AG04450 (cell line): ENCODE results near the gene FLT1. TPM values are rescaled to one million over a fixed set of nuclear protein-coding genes. Genes with fewer than 3 reads are reported as not detected.

Source experiments
- CTCF ChIA-PET: fragments of 300-600, 350-600 bp; formaldehyde crosslinking; extraction: SDS; loops from one replicate; lab custom pipeline; 2022; ENCODE audit warnings: antibody characterized with exemption, inconsistent platforms; lab: Charles Lee
- POLR2A ChIA-PET: fragments of 350-600 bp; formaldehyde crosslinking; extraction: SDS; loops from one replicate; lab custom pipeline; 2021; ENCODE audit warnings: antibody characterized with exemption, inconsistent platforms; lab: Yijun Ruan, JAX
- DNase-seq: peaks from one replicate; pipeline ENCODE4 v3.0.0-alpha.2; 2011; ENCODE audit warnings: low read depth, low spot score
- H3K27ac ChIP-seq: one replicate; pipeline ENCODE4 v1.5.1; 2012; ENCODE audit warnings: low read depth, low read length, control low read depth
- H3K27me3 ChIP-seq: one replicate; pipeline ENCODE4 v1.6.0; 2012; ENCODE audit warnings: low read length; ENCODE audit not compliant: control insufficient read depth, insufficient read depth
- H3K4me3 ChIP-seq: 2 replicates; pipeline ENCODE4 v1.5.1; 2011; ENCODE audit warnings: mild to moderate bottlenecking, low read depth, low read length, control low read depth
- H3K9me3 ChIP-seq: 2 replicates; pipeline ENCODE4 v1.5.1; 2012; ENCODE audit warnings: low read length; ENCODE audit not compliant: control insufficient read depth, insufficient read depth
- polyA plus RNA-seq: library from polyadenylated mRNA; depleted of rRNA; stranded (reverse); fragments of >200 nt; gene quantifications from 2 replicates; pipeline ENCODE4 v1.2.3, GENCODE V29; 2011
- TF ChIP-seq, protein P1 (sequence below): IDR thresholded peaks from 2 replicates; pipeline ENCODE4 v1.5.1; 2011; ENCODE audit warnings: low read depth, low read length, control low read depth, inconsistent platforms

Gene FLT1
- polyA plus RNA-seq, 1 experiment: 2.4 TPM

DNA sequence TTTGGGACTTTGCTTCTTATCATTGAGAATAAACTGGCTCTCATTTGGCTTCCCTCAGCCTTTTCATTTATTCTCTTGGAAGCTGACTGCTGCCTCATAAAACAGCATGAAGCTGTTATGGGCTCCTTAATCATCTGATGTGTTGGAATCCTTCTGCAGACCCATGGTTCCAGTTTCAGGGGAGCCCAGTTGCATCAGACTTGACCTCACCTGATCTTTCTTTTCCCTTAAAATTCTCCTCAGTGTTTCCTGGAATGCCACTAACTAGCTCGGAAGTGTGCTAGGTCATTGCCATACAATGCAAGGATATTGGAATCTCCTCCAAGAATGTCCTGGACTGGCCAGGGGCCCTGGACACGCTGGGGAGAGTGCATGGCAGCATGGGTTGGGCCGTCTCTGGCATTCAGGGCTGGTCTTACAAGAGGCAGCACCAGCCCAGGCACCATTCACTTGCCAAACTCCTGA lies 158.7 kb downstream of the FLT1 start:
- Histone ChIP-seq H3K27me3 (no peaks in the 10 kb centered on the region), H3K27ac (no peak overlapping the region), H3K4me3 (no peak overlapping the region), H3K9me3 (no peaks in the 10 kb centered on the region; the same call in 1 of the 2 replicates)
- ChIA-PET POLR2A (no interaction called here), CTCF (interaction anchor here (1.3 kb wide), 1 partner anchor 11 kb away, joined by 3 read pairs; no protein-coding TSS in a partner anchor)
- no peak for DNase-seq
- TF ChIP-seq, protein P1, sequence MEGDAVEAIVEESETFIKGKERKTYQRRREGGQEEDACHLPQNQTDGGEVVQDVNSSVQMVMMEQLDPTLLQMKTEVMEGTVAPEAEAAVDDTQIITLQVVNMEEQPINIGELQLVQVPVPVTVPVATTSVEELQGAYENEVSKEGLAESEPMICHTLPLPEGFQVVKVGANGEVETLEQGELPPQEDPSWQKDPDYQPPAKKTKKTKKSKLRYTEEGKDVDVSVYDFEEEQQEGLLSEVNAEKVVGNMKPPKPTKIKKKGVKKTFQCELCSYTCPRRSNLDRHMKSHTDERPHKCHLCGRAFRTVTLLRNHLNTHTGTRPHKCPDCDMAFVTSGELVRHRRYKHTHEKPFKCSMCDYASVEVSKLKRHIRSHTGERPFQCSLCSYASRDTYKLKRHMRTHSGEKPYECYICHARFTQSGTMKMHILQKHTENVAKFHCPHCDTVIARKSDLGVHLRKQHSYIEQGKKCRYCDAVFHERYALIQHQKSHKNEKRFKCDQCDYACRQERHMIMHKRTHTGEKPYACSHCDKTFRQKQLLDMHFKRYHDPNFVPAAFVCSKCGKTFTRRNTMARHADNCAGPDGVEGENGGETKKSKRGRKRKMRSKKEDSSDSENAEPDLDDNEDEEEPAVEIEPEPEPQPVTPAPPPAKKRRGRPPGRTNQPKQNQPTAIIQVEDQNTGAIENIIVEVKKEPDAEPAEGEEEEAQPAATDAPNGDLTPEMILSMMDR: no peak

DNA sequence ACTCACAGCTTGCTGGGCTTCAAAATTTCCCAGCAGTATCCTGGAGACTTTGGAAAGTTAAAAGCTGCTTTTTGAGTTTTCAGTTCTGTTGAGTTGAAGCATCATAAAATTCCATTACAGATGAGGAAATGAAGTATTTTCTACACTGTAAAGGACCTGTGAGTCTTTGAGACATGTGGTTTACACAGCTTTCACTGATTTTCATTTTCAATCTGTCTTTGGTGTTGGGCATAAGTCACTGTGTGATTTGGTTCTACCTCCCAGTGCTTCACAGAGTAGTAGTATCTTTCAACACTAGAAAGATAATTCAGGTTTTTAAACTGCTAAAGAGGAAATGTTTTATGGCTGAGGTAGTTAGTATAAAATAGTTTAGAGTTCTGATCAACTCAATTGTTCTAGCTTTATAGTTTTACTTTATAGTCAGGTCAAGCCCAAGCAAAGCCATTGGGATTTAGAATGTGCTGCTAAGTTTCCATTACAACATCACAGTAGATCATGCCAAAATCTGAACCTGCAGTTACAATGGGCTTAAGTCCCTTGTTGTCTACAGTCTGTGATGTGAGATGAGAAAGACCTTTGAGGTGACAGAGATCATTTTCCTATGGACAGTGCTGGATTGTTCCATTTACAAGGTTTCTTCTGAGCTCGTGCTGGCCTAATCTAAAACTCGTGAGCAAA lies 161.6 kb downstream of the FLT1 start:
- Histone ChIP-seq H3K27me3 (no peaks in the 10 kb centered on the region), H3K4me3 (no peak overlapping the region), H3K27ac (no peak overlapping the region), H3K9me3 (peaks cover 6% of the 10 kb centered on the region)
- POLR2A ChIA-PET: no interaction called here
- TF ChIP-seq, protein P1: no peak
- no peak for DNase-seq
- CTCF ChIA-PET: interaction anchor here (2.1 kb wide), 1 partner anchor 9 kb away, joined by 7 read pairs; no protein-coding TSS in a partner anchor

DNA sequence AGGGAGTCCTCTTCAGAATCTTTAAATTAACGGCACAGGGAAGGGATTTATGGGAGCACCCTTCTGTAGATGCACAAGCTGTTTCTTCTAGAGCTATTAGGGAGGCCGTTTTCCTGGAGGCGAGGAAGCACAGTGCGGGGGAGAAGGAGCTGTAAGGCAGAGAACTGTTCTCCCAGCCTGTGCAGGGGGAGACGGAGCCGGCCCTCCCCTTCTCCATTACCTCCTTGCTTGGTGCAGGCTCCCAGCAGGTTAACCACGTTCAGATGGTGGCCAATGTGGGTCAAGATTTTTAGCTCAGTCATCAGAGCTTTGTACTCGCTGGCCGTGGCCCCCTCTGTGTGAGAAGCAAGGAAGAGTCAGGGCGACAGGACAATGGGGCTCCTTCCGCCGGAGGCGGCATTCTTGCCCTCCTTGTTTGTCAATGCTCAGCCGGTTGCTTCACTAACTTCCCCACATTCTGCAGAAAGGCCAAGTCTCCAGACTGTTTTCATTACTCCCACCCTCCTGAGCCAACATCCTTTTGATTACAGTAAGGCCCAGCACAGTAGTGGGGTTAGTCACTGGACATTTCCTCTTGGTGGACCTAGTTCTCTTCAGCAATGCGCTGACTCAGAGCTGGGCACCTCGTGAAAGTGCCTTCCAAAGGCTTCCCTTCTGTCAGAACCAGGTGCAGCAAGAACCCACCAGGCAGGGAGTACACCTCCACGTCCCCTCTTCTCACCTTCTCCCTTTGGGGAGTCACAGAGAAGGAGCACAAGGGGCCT lies 165.4 kb downstream of the FLT1 start:
- TF ChIP-seq, protein P1: peak; percentile 1; the same call in 1 of the 2 replicates
- H3K27ac ChIP-seq: peak overlapping the region; percentile 88
- H3K27me3 ChIP-seq: no peaks in the 10 kb centered on the region
- POLR2A ChIA-PET: no interaction called here
- peaks cover 9% of the 10 kb centered on the region for H3K9me3 ChIP-seq
- DNase-seq: peak; percentile 78
- no peak overlapping the region for H3K4me3 ChIP-seq
- CTCF ChIA-PET: interaction anchor here (1.1 kb wide), 1 partner anchor 467 kb away, joined by 3 read pairs; no protein-coding TSS in a partner anchor

DNA sequence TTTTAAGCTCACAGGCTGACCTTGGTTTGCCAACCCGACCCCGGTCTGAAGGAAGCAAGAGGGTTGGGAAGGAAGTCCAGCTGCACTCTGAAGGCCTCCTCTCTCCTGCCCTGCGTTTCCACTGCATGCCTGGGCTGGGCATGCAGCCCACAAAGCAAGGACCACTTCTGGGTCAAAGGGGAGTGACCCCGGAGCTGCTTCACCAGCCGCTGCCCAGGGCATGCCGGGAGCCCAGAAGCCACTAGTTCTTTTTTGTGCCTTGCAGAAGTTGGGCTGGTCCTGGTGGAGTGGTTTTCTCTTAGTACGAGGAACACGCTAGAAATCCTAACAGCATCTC lies 166.7 kb downstream of the FLT1 start:
- ChIA-PET POLR2A (no interaction called here), CTCF (no interaction called here)
- DNase-seq: no peak
- no peak overlapping the region for H3K4me3 ChIP-seq
- H3K27ac ChIP-seq: no peak overlapping the region
- TF ChIP-seq, protein P1: no peak
- peaks cover 9% of the 10 kb centered on the region for H3K9me3 ChIP-seq
- H3K27me3 ChIP-seq: no peaks in the 10 kb centered on the region
